RWPE2 (cell line): ENCODE results near the gene RAB28.

Experiments
- ATAC-seq: fragments of 200-7000 bp; cut with Tn5 transposase; 3 replicates; pipeline ENCODE4 v1.9.1; 2021; ENCODE audit warnings: low read depth
- DNase-seq: peaks from one replicate; pipeline ENCODE4 v3.0.0-alpha.2; 2020; ENCODE audit warnings: low spot score
- H3K27ac ChIP-seq: fragments of 450-650 bp; 2 replicates; pipeline ENCODE4 v1.5.1; 2017; ENCODE audit warnings: mild to moderate bottlenecking; ENCODE audit not compliant: poor library complexity, severe bottlenecking
- H3K27me3 ChIP-seq: fragments of 250-450 bp; sonication (Bioruptor Pico); 2 replicates; pipeline ENCODE4 v1.5.1; 2021; ENCODE audit warnings: mild to moderate bottlenecking, moderate library complexity; ENCODE audit not compliant: insufficient read depth, poor library complexity, severe bottlenecking
- H3K36me3 ChIP-seq: fragments of 250-450 bp; sonication (Bioruptor Pico); 2 replicates; pipeline ENCODE4 v1.5.1; 2020; ENCODE audit warnings: low read depth, mild to moderate bottlenecking, moderate library complexity
- H3K4me1 ChIP-seq: fragments of 250-450 bp; sonication (Bioruptor Pico); 2 replicates; pipeline ENCODE4 v1.5.1; 2021; ENCODE audit warnings: mild to moderate bottlenecking, moderate library complexity; ENCODE audit not compliant: insufficient read depth, poor library complexity, severe bottlenecking
- H3K4me3 ChIP-seq: fragments of 250-450 bp; sonication (Bioruptor Pico); 2 replicates; pipeline ENCODE4 v1.5.1; 2021; ENCODE audit warnings: mild to moderate bottlenecking, moderate library complexity; ENCODE audit not compliant: severe bottlenecking
- H3K9me3 ChIP-seq: fragments of 250-450 bp; sonication (Bioruptor Pico); 2 replicates; pipeline ENCODE4 v1.5.1; 2021; ENCODE audit warnings: mild to moderate bottlenecking, moderate library complexity; ENCODE audit not compliant: severe bottlenecking
- CTCF ChIP-seq: fragments of 450-650 bp; IDR thresholded peaks from one replicate; pipeline ENCODE4 v1.5.1; 2017; ENCODE audit warnings: mild to moderate bottlenecking, moderate library complexity; ENCODE audit not compliant: poor library complexity, severe bottlenecking

The RAB28 gene

GRCh38 chr4:13378973-13379759 is 105.0 kb downstream of the RAB28 start:
- no peak for ATAC-seq
- H3K36me3 ChIP-seq: no peaks in the 10 kb centered on the region; the same call in 1 of the 2 replicates
- DNase-seq: no peak

GRCh38 chr4:13371048-13371447 is 113.1 kb downstream of the RAB28 start:
- Histone ChIP-seq H3K9me3 (no peaks in the 10 kb centered on the region), H3K4me1 (no peaks in the 10 kb centered on the region), H3K4me3 (no peak overlapping the region), H3K36me3 (no peaks in the 10 kb centered on the region), H3K27me3 (no peaks in the 10 kb centered on the region), H3K27ac (no peak overlapping the region)
- no peak for TF ChIP-seq CTCF
- no peak for ATAC-seq
- no peak for DNase-seq

More at GRCh38 chr4:13378973-13379759, 105.0 kb downstream of the RAB28 start:
- Histone ChIP-seq H3K9me3 (no peaks in the 10 kb centered on the region), H3K27ac (no peak overlapping the region), H3K27me3 (no peaks in the 10 kb centered on the region), H3K4me3 (no peak overlapping the region), H3K4me1 (no peaks in the 10 kb centered on the region)
- no peak for TF ChIP-seq CTCF

- ATAC-seq: no peak
- Histone ChIP-seq H3K27ac (no peak overlapping the region), H3K4me3 (no peak overlapping the region), H3K27me3 (no peaks in the 10 kb centered on the region), H3K4me1 (no peaks in the 10 kb centered on the region), H3K36me3 (no peaks in the 10 kb centered on the region), H3K9me3 (no peaks in the 10 kb centered on the region)
- no peak for TF ChIP-seq CTCF
- DNase-seq: no peak
These were observed 115.9 kb downstream of the RAB28 start for GRCh38 chr4:13368217-13368616.

- Histone ChIP-seq H3K9me3 (no peaks in the 10 kb centered on the region), H3K36me3 (no peaks in the 10 kb centered on the region), H3K4me3 (no peak overlapping the region), H3K27me3 (no peaks in the 10 kb centered on the region), H3K4me1 (no peaks in the 10 kb centered on the region), H3K27ac (no peak overlapping the region)
- no peak for TF ChIP-seq CTCF
- DNase-seq: no peak
- ATAC-seq: no peak
These were observed 116.4 kb downstream of the RAB28 start for GRCh38 chr4:13367691-13368090.

- DNase-seq: no peak
- no peaks in the 10 kb centered on the region for H3K27me3 ChIP-seq
- no peak for TF ChIP-seq CTCF
These were observed 116.9 kb downstream of the RAB28 start for GRCh38 chr4:13367244-13367643.

More at GRCh38 chr4:13367244-13367643, 116.9 kb downstream of the RAB28 start:
- Histone ChIP-seq H3K36me3 (no peaks in the 10 kb centered on the region), H3K4me1 (no peaks in the 10 kb centered on the region), H3K4me3 (no peak overlapping the region), H3K9me3 (no peaks in the 10 kb centered on the region), H3K27ac (no peak overlapping the region)
- ATAC-seq: no peak
